ENCODE measurements around the gene C2CD5. TPM values are rescaled to one million over a fixed set of nuclear protein-coding genes. Genes with fewer than 3 reads are reported as not detected.

Gene C2CD5
- total RNA-seq, 4 donors from 2014 or later = 12.2 to 28.8 (median 24.5) TPM

DNA sequence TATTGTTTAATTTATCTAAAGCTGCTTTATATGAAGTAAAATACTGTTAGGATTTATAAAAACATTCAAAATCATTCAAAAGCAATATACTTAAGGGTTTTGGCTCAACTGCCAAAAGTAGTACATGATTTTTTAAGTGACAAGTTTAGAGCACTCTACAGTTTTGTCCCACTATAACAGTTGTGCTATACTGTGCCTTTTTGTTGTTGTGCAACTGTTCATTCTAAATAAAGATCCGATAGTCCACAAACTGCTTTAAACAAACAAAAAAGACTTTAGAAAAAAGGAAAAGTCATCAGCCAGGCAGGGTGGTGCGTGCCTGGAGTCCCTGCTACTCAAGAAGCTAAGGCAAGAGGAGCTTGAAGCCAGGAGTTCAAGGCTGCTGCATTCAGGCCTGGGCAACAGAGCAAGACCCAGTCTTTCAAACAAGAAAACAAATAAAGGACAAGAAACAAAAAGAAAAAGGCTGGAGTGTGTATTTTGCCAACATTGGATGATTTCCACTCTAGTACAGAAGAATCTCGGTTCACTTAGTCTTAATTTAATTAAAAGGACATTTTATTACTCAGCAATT is 7.3 kb downstream of the C2CD5 start:
- no peak for DNase-seq
- peaks cover 2 to 61% (median 3%) of the 10 kb centered on the region in 3 donors for H3K4me1 ChIP-seq
- WGBS, 2 donors = 68 to 73% methylated on average over 3 of the region's 3 CpGs

DNA sequence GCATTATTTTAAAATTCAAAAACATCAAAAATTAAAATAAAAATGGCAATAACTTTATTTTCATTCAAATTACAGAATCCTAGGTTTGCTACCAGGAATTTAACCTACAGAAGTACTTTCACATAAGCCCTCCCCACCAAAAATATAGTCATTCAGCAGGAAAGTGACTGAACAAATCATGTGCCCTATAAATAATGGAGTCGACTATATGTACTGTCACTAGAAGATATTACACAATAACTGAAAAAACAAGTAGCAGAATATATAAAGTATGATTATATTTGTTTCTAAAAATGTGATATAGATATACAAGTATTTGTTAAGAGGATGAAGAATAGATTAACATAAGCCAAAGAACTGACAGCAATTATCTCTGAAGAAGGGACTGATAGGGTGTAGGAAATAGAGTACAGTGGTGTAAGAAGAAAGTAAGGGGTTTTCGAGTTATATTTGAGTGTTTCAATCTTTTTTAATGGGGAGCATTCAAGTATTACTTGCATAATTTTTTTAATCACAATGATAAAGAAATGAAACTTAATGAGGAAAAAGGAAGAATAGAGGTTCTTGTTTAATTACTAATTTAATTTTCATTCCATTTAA is 7.9 kb downstream of the C2CD5 start:
- 63 to 77% methylated on average over 2 of the region's 2 CpGs for WGBS, 2 donors
- TF ChIP-seq, protein P1, sequence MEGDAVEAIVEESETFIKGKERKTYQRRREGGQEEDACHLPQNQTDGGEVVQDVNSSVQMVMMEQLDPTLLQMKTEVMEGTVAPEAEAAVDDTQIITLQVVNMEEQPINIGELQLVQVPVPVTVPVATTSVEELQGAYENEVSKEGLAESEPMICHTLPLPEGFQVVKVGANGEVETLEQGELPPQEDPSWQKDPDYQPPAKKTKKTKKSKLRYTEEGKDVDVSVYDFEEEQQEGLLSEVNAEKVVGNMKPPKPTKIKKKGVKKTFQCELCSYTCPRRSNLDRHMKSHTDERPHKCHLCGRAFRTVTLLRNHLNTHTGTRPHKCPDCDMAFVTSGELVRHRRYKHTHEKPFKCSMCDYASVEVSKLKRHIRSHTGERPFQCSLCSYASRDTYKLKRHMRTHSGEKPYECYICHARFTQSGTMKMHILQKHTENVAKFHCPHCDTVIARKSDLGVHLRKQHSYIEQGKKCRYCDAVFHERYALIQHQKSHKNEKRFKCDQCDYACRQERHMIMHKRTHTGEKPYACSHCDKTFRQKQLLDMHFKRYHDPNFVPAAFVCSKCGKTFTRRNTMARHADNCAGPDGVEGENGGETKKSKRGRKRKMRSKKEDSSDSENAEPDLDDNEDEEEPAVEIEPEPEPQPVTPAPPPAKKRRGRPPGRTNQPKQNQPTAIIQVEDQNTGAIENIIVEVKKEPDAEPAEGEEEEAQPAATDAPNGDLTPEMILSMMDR (IDR thresholded peaks at IDR 0.05) = no peak
- TF ChIP-seq POLR2A (IDR thresholded peaks at IDR 0.05) = no peak
- peaks cover 0 to 26% (median 2%) of the 10 kb centered on the region in 3 donors for H3K36me3 ChIP-seq

More for the DNA sequence above, 7.3 kb downstream of the C2CD5 start:
- H3K27ac ChIP-seq = no peak overlapping the region
- no peak overlapping the region for H3K4me3 ChIP-seq
- H3K9me3 ChIP-seq = no peaks in the 10 kb centered on the region
- peaks cover 0 to 20% (median 2%) of the 10 kb centered on the region in 3 donors for H3K36me3 ChIP-seq
- no peak for TF ChIP-seq POLR2A (IDR thresholded peaks at IDR 0.05)
- TF ChIP-seq, protein P1 (IDR thresholded peaks at IDR 0.05) = no peak
- no peaks in the 10 kb centered on the region for H3K27me3 ChIP-seq
- intact Hi-C loops (cut with DNase I) = no loop called here

GRCh38 chr12:22535478-22535877 is 8.9 kb downstream of the C2CD5 start:
- intact Hi-C loops (cut with DNase I) = no loop called here
- Histone ChIP-seq H3K9me3 (no peaks in the 10 kb centered on the region), H3K4me3 (no peak overlapping the region)

More for the DNA sequence above, 7.9 kb downstream of the C2CD5 start:
- Histone ChIP-seq H3K9me3 (no peaks in the 10 kb centered on the region), H3K4me3 (no peak overlapping the region), H3K27me3 (no peaks in the 10 kb centered on the region), H3K27ac (no peak overlapping the region), H3K4me1 (peaks cover 0 to 55% (median 0%) of the 10 kb centered on the region in 3 donors)
- no peak for DNase-seq
- intact Hi-C loops (cut with DNase I) = no loop called here

DNA sequence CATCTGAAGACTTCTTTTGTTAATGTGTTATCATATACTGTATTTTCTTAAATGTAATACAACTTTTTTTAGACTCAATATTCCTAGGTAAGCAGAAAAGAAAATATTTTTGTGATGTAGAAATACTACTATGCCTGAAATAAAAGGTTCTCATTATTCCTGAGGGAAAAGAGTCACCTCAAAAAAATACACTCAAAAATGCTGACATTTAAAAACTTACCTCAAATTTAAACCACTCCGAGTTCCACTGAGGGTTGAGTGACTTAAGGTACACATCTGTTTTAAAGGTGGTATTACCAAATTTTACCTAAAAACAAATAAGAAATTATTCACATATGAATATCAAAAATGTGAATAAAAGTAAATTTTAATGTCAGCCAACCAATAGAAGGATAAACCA is 9.3 kb downstream of the C2CD5 start:
- no peak for DNase-seq
- H3K27me3 ChIP-seq = no peaks in the 10 kb centered on the region
- peaks cover 0 to 32% (median 2%) of the 10 kb centered on the region in 3 donors for H3K36me3 ChIP-seq
- no peak overlapping the region for H3K27ac ChIP-seq
- 94 to 100% methylated on average over 1 of the region's 1 CpG for WGBS, 2 donors
- H3K9me3 ChIP-seq = no peaks in the 10 kb centered on the region
- intact Hi-C loops (cut with DNase I) = no loop called here
- H3K4me1 ChIP-seq = peaks cover 0 to 41% (median 0%) of the 10 kb centered on the region in 3 donors
- no peak for TF ChIP-seq POLR2A (IDR thresholded peaks at IDR 0.05)
- TF ChIP-seq, protein P1 (IDR thresholded peaks at IDR 0.05) = no peak
- no peak overlapping the region for H3K4me3 ChIP-seq

More at GRCh38 chr12:22535478-22535877, 8.9 kb downstream of the C2CD5 start:
- 77 to 83% methylated on average over 2 of the region's 2 CpGs for WGBS, 2 donors
- Histone ChIP-seq H3K4me1 (peaks cover 0 to 45% (median 0%) of the 10 kb centered on the region in 3 donors), H3K27ac (no peak overlapping the region), H3K27me3 (no peaks in the 10 kb centered on the region), H3K36me3 (peaks cover 0 to 32% (median 2%) of the 10 kb centered on the region in 3 donors)
- no peak for TF ChIP-seq POLR2A (IDR thresholded peaks at IDR 0.05)
- TF ChIP-seq, protein P1 (IDR thresholded peaks at IDR 0.05) = no peak
- no peak for DNase-seq

DNA sequence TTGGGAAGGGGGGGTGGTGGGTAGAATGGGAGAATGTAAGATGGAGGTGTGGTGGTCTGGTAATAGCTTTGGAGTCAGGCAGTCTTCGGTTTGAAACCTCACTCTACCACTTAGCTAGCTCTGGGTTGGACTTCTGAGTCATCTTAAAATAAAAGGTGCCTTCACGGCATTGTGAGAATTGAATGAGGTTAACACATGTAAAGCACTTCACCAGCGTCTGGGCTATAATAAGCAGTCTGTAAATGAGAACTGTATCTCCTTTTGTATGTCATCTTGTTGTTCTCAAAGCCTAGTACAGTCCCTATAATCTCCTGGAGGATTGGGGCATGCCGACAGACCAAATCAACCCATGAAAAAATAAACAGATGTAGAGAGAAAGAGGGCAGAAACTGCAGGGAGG is 11.2 kb downstream of the C2CD5 start:
- DNase-seq = no peak
- peaks cover 0 to 24% (median 0%) of the 10 kb centered on the region in 3 donors for H3K4me1 ChIP-seq
- no peak overlapping the region for H3K27ac ChIP-seq
- peaks cover 0 to 41% (median 2%) of the 10 kb centered on the region in 3 donors for H3K36me3 ChIP-seq
- WGBS, 2 donors = 61 to 84% methylated on average over 3 to 4 of the region's 4 CpGs
- intact Hi-C loops (cut with DNase I) = no loop called here
- H3K4me3 ChIP-seq = no peak overlapping the region
- TF ChIP-seq, protein P1 (IDR thresholded peaks at IDR 0.05) = no peak
- no peak for TF ChIP-seq POLR2A (IDR thresholded peaks at IDR 0.05)
- H3K9me3 ChIP-seq = no peaks in the 10 kb centered on the region
- H3K27me3 ChIP-seq = no peaks in the 10 kb centered on the region

Data from esophagus squamous epithelium (tissue), 5 donors.